Right lobe of liver (tissue), 4 donors: ENCODE data around the gene SLC8A1.

Experiments used
- CTCF ChIP-seq, 4 donors: fragments of 200-600 bp in 3 of 4; fragments of 450-650 bp in 1 of 4; IDR thresholded peaks; one replicate each; pipeline versions ENCODE4 v1.5.1 to v1.8.0; 2016 to 2022; ENCODE audit warnings: antibody characterized with exemption in 4 of 4, mild to moderate bottlenecking in 2 of 4
- POLR2A ChIP-seq: fragments of 450-650 bp; IDR thresholded peaks from one replicate; pipeline ENCODE4 v1.6.1; 2017; ENCODE audit warnings: antibody characterized with exemption, mild to moderate bottlenecking
- donor health status: DM: no; HTN: no; CAD: no.
- donor health status: DM: no; HTN: no; CAD: no.
- donor health status: DM: no; HTN: yes; CAD: no.

- TF ChIP-seq POLR2A (no peak), CTCF (IDR thresholded peaks at IDR 0.05) (no peak)
These were observed 402.1 kb downstream of the SLC8A1 start for GRCh38 chr2:40049781-40050180.
